ENCODE measurements around the gene PJA1.

PJA1 gene

GRCh38 chrX:69130439-69130838, 34.8 kb downstream of the PJA1 start:
- DNase-seq (ENCODE audit: low read depth in 2 of 2), result no peak
- no peak overlapping the region for H3K4me3 ChIP-seq (replicated peaks in 1 of 2; ENCODE audit: low read depth in 2 of 2, low read length in 2 of 2)
- TF ChIP-seq CTCF (IDR thresholded peaks at IDR 0.05; ENCODE audit: low read depth, low read length), result no peak

- H3K4me3 ChIP-seq (replicated peaks in 1 of 2; ENCODE audit: low read depth in 2 of 2, low read length in 2 of 2), result no peak overlapping the region
Observed at GRCh38 chrX:69128588-69128987, 36.7 kb downstream of the PJA1 start.

GRCh38 chrX:69127466-69127865, 37.8 kb downstream of the PJA1 start:
- no peak for TF ChIP-seq CTCF (IDR thresholded peaks at IDR 0.05; ENCODE audit: low read depth, low read length)
- H3K4me3 ChIP-seq (replicated peaks in 1 of 2; ENCODE audit: low read depth in 2 of 2, low read length in 2 of 2), result no peak overlapping the region
- no peak for DNase-seq (ENCODE audit: low read depth in 2 of 2)

More at GRCh38 chrX:69128588-69128987, 36.7 kb downstream of the PJA1 start:
- DNase-seq (ENCODE audit: low read depth in 2 of 2), result peak in 1 of 2 donors; percentile 27
- no peak for TF ChIP-seq CTCF (IDR thresholded peaks at IDR 0.05; ENCODE audit: low read depth, low read length)

GRCh38 chrX:69126642-69127041, 38.6 kb downstream of the PJA1 start:
- no peak overlapping the region for H3K4me3 ChIP-seq (replicated peaks in 1 of 2; ENCODE audit: low read depth in 2 of 2, low read length in 2 of 2)
- TF ChIP-seq CTCF (IDR thresholded peaks at IDR 0.05; ENCODE audit: low read depth, low read length), result no peak
- no peak for DNase-seq (ENCODE audit: low read depth in 2 of 2)

GRCh38 chrX:69125094-69125493, 40.2 kb downstream of the PJA1 start:
- H3K4me3 ChIP-seq (replicated peaks in 1 of 2; ENCODE audit: low read depth in 2 of 2, low read length in 2 of 2), result no peak overlapping the region

DNA sequence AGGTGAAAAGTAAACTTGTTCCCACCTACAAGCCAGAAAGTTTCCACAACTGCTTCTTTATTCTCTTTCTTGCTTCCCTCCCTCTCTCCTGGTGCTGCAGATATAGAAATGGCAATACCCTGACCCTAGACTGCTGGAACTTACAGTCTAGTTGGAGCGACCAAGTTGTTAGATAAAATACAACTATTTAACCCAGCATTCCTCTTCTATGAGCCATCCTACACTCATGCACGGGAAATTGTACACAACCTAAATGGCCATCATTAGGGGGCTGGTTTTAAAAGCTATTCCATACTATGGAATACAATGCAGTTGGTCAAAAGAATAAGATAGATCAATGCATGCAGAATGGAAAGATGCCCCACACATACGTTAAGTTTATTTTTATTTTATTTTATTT, 41.1 kb downstream of the PJA1 start:
- DNase-seq (ENCODE audit: low read depth in 2 of 2), result peak; percentile 20 to 32
- no peak for TF ChIP-seq CTCF (IDR thresholded peaks at IDR 0.05; ENCODE audit: low read depth, low read length)
- no peak overlapping the region for H3K4me3 ChIP-seq (replicated peaks in 1 of 2; ENCODE audit: low read depth in 2 of 2, low read length in 2 of 2)

More at GRCh38 chrX:69125094-69125493, 40.2 kb downstream of the PJA1 start:
- DNase-seq (ENCODE audit: low read depth in 2 of 2), result no peak
- no peak for TF ChIP-seq CTCF (IDR thresholded peaks at IDR 0.05; ENCODE audit: low read depth, low read length)

GRCh38 chrX:69123481-69123880, 41.8 kb downstream of the PJA1 start:
- no peak overlapping the region for H3K4me3 ChIP-seq (replicated peaks in 1 of 2; ENCODE audit: low read depth in 2 of 2, low read length in 2 of 2)
- TF ChIP-seq CTCF (IDR thresholded peaks at IDR 0.05; ENCODE audit: low read depth, low read length), result no peak
- DNase-seq (ENCODE audit: low read depth in 2 of 2), result no peak
